A549 (cell line): Measurements from ENCODE around the gene SUMF1. TPM values are rescaled to one million over a fixed set of nuclear protein-coding genes. Genes with fewer than 3 reads are reported as not detected.

Source experiments
- ATAC-seq, 2 experiments: fragments of 200-7000 bp in 1 of 2; fragments of >200 bp in 1 of 2; cut with Nextera tagmentation in 1 of 2; cut with Tn5 transposase in 1 of 2; 3 replicates each; pipeline versions ENCODE4 v1.8.0 to v1.9.1; 2018 to 2020; ENCODE audit warnings: mild to moderate bottlenecking in 1 of 2, moderate library complexity in 1 of 2
- CTCF ChIA-PET: fragments of 300-600 bp; sonication (Branson Sonifier 250); formaldehyde crosslinking; extraction: SDS; loops from one replicate; lab custom pipeline; 2021; ENCODE audit warnings: antibody characterized with exemption, inconsistent platforms; lab: Yijun Ruan, JAX
- POLR2A ChIA-PET: fragments of 350-600 bp; formaldehyde crosslinking; extraction: SDS; loops from one replicate; lab custom pipeline; 2021; ENCODE audit warnings: antibody characterized with exemption, inconsistent platforms; lab: Yijun Ruan, JAX
- DNase-seq, 2 experiments: peaks; one replicate each; pipeline versions ENCODE4 v3.0.0 to v3.0.0-alpha.2; 2011 to 2016; ENCODE audit warnings: low read depth in 1 of 2, low spot score in 1 of 2
- FAIRE-seq: peaks from 2 replicates; lab custom pipeline; 2011; peaks lifted over from hg19 to GRCh38; lab: Jason Lieb, UNC
- H3K27ac ChIP-seq, 2 experiments: fragments of >200 bp; sonication (Bioruptor Twin); formaldehyde crosslinking; 3 replicates each; pipeline ENCODE4 v1.5.1; 2016 to 2017
- H3K4me1 ChIP-seq: fragments of >200 bp; sonication (Bioruptor Twin); formaldehyde crosslinking; 3 replicates; pipeline ENCODE4 v1.6.1; 2016
- H3K4me2 ChIP-seq: fragments of >200 bp; sonication (Bioruptor Twin); formaldehyde crosslinking; 3 replicates; pipeline ENCODE4 v1.6.1; 2016
- H3K4me3 ChIP-seq: fragments of >200 bp; sonication (Bioruptor Twin); formaldehyde crosslinking; 3 replicates; pipeline ENCODE4 v1.5.1; 2016
- H3K9me3 ChIP-seq: fragments of >200 bp; sonication (Bioruptor Twin); formaldehyde crosslinking; 3 replicates; pipeline ENCODE4 v1.6.1; 2016
- CBX8 ChIP-seq: fragments of 200-600 bp; sonication (generic); IDR thresholded peaks from 2 replicates; pipeline ENCODE4 v1.6.1; 2016
- CHD4 ChIP-seq: fragments of 200-600 bp; sonication (generic); IDR thresholded peaks from 2 replicates; pipeline ENCODE4 v1.6.1; 2016; ENCODE audit warnings: antibody characterized with exemption, mild to moderate bottlenecking, borderline replicate concordance
- FOSL2 ChIP-seq, 2 experiments: fragments of 450-650 bp in 1 of 2; fragments of >200 bp in 1 of 2; sonication (Bioruptor Twin) in 1 of 2; formaldehyde crosslinking; IDR thresholded peaks; 2 replicates each; pipeline versions ENCODE4 v1.5.0 to v1.6.1; 2016 to 2020; ENCODE audit warnings: mild to moderate bottlenecking in 1 of 2, moderate library complexity in 1 of 2
- GATA3 ChIP-seq: IDR thresholded peaks from 2 replicates; pipeline ENCODE4 v1.6.1; 2012; ENCODE audit warnings: borderline replicate concordance
- HOXA7 ChIP-seq: fragments of 250-450 bp; sonication (Bioruptor Pico); IDR thresholded peaks from 2 replicates; pipeline ENCODE4 v1.5.0; 2020; ENCODE audit warnings: mild to moderate bottlenecking, moderate library complexity
- JUN ChIP-seq, 2 experiments: fragments of >200 bp; sonication (Bioruptor Twin); formaldehyde crosslinking; IDR thresholded peaks; 2 replicates in 1 of 2; 3 replicates in 1 of 2; pipeline ENCODE4 v1.6.1; 2016 to 2017
- NPAS2 ChIP-seq: fragments of 250-450 bp; sonication (Bioruptor Pico); IDR thresholded peaks from 2 replicates; pipeline ENCODE4 v1.8.0; 2022; ENCODE audit warnings: mild to moderate bottlenecking, moderate library complexity, borderline replicate concordance
- POLR2A ChIP-seq: IDR thresholded peaks from 2 replicates; pipeline ENCODE4 v1.6.1; 2012; ENCODE audit warnings: mild to moderate bottlenecking, low read length
- POLR2AphosphoS2 ChIP-seq: conservative IDR thresholded peaks from 2 replicates; pipeline ENCODE4 v1.6.1; 2012; ENCODE audit warnings: low read length, improper control_type of control experiment, inconsistent platforms
- RAD21 ChIP-seq, 2 experiments: fragments of >200 bp in 1 of 2; sonication (Bioruptor Twin) in 1 of 2; formaldehyde crosslinking in 1 of 2; IDR thresholded peaks in 1 of 2; conservative IDR thresholded peaks in 1 of 2; 2 replicates in 1 of 2; 3 replicates in 1 of 2; pipeline ENCODE4 v1.6.1; 2012 to 2018; ENCODE audit warnings: inconsistent platforms in 1 of 2
- RCOR1 ChIP-seq: fragments of 150-350 bp; IDR thresholded peaks from 2 replicates; pipeline ENCODE4 v1.6.1; 2014; ENCODE audit warnings: antibody characterized with exemption, low read length, low read depth
- RNF2 ChIP-seq: fragments of 200-600 bp; sonication (generic); IDR thresholded peaks from 2 replicates; pipeline ENCODE4 v1.6.1; 2016; ENCODE audit warnings: low read depth, mild to moderate bottlenecking, antibody characterized with exemption, moderate library complexity, borderline replicate concordance
- ZC3H11A ChIP-seq: fragments of 450-650 bp; IDR thresholded peaks from 2 replicates; pipeline ENCODE4 v1.6.1; 2014; ENCODE audit warnings: antibody characterized with exemption, mild to moderate bottlenecking
- ZFP36 ChIP-seq: fragments of 450-650 bp; IDR thresholded peaks from 2 replicates; pipeline ENCODE4 v1.6.1; 2014; ENCODE audit warnings: borderline replicate concordance; ENCODE audit not compliant: partially characterized antibody
- ZNF302 ChIP-seq: fragments of 250-450 bp; sonication (Bioruptor Pico); IDR thresholded peaks from 2 replicates; pipeline ENCODE4 v1.9.0; 2021; ENCODE audit warnings: inconsistent platforms, mild to moderate bottlenecking, moderate library complexity
- WGBS: methylation state at CpG from one replicate; pipeline ENCODE4 v1.1.6; 2017; ENCODE audit errors: missing lambda C conversion rate; 5-methylcytosine and 5-hydroxymethylcytosine counted together
- polyA plus RNA-seq, 4 experiments: library from polyadenylated mRNA; depleted of rRNA in 3 of 4; stranded (reverse); fragments of >200 nt; fragmentation: RNase III in 1 of 4; extraction: RNeasy Plus Mini Kit Qiagen cat#74134 plus additional on column Dnase treatment in 1 of 4; gene quantifications; 2 replicates in 3 of 4; 3 replicates in 1 of 4; pipeline ENCODE4 v1.2.3, GENCODE V29; 2011 to 2017
- TF ChIP-seq, protein P1 (sequence below): fragments of 200-600 bp; sonication (generic); IDR thresholded peaks from 2 replicates; pipeline ENCODE4 v1.6.1; 2016; ENCODE audit warnings: antibody characterized with exemption, mild to moderate bottlenecking, moderate library complexity
- TF ChIP-seq, protein P2 (sequence below): fragments of >200 bp; sonication (Bioruptor Twin); formaldehyde crosslinking; IDR thresholded peaks from 3 replicates; pipeline ENCODE4 v1.5.1; 2016
- TF ChIP-seq, protein P3 (sequence below): fragments of 450-650 bp; IDR thresholded peaks from 2 replicates; pipeline ENCODE4 v1.6.1; 2014; ENCODE audit warnings: antibody characterized with exemption
- TF ChIP-seq, protein P4 (sequence below): fragments of 250-450 bp; sonication (Bioruptor Pico); IDR thresholded peaks from 2 replicates; pipeline ENCODE4 v1.5.0; 2021; ENCODE audit warnings: mild to moderate bottlenecking, moderate library complexity, borderline replicate concordance

SUMF1 gene
- polyA plus RNA-seq, 2 of the 4 experiments (the other 2 are of a cell fraction), result 20.9 to 25.4 TPM

DNA sequence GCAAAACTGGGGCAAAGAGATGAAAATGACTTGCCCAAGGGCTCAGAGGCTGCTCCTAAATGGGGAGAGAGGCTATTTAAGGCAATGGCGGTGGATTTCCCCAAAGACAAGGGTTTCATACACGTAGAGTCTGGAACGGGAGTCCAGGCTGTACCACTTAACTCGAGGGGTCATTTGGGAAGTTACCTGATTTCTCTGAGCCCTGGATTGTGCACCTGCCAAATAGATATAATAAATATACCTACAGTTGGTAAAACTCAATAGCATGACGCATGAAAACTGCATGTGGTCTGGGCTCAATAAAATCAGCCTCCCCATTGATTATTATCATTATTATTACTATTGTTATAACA, 24.8 kb upstream of the SUMF1 start:
- no peak for TF ChIP-seq RNF2
- DNase-seq (no peak), ATAC-seq (no peak), FAIRE-seq (no peak)
- ChIA-PET CTCF (interaction anchor here (1.1 to 1.5 kb wide), 3 partner anchors 9 to 142 kb away, joined by 3 to 4 read pairs (median 3); no protein-coding TSS in a partner anchor), POLR2A (interaction anchor here (1.0 to 3.2 kb wide), 2 partner anchors 23 to 30 kb away, joined by 3 to 52 read pairs; partner anchors contain the start of gene SUMF1)
- Histone ChIP-seq H3K4me3 (peak overlapping the region; percentile 71), H3K9me3 (no peaks in the 10 kb centered on the region), H3K4me1 (peaks cover 9% of the 10 kb centered on the region; the same call in 1 of the 3 replicates), H3K27ac (no peak overlapping the region), H3K4me2 (peak overlapping the region; percentile 96)
- WGBS, result 34% methylated on average over 5 of the region's 5 CpGs

DNA sequence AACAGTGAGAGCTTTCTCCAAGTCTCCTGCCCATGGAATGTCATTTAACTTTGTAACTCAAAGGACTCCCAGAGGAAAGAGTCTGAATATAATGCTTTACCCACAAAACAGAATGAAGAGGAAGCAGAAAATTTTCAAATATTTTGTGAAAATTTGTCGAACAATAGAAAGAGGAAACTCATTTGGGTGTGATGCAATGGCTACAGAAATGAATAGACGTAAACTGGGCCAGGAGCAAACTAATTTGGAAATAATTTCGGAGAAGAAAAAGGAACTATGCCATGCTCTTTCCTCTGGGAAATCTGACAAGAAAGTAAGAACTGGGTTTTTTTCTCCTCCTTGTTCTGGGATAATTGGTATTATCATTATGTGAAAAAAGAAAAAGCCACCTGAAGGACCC, 11.2 kb upstream of the SUMF1 start:
- DNase-seq (no peak), ATAC-seq (no peak)
- Histone ChIP-seq H3K4me3 (no peak overlapping the region), H3K27ac (no peak overlapping the region), H3K9me3 (no peaks in the 10 kb centered on the region), H3K4me1 (no peaks in the 10 kb centered on the region), H3K4me2 (no peak overlapping the region)
- ChIA-PET POLR2A (no interaction called here), CTCF (no interaction called here)
- TF ChIP-seq, protein P1, sequence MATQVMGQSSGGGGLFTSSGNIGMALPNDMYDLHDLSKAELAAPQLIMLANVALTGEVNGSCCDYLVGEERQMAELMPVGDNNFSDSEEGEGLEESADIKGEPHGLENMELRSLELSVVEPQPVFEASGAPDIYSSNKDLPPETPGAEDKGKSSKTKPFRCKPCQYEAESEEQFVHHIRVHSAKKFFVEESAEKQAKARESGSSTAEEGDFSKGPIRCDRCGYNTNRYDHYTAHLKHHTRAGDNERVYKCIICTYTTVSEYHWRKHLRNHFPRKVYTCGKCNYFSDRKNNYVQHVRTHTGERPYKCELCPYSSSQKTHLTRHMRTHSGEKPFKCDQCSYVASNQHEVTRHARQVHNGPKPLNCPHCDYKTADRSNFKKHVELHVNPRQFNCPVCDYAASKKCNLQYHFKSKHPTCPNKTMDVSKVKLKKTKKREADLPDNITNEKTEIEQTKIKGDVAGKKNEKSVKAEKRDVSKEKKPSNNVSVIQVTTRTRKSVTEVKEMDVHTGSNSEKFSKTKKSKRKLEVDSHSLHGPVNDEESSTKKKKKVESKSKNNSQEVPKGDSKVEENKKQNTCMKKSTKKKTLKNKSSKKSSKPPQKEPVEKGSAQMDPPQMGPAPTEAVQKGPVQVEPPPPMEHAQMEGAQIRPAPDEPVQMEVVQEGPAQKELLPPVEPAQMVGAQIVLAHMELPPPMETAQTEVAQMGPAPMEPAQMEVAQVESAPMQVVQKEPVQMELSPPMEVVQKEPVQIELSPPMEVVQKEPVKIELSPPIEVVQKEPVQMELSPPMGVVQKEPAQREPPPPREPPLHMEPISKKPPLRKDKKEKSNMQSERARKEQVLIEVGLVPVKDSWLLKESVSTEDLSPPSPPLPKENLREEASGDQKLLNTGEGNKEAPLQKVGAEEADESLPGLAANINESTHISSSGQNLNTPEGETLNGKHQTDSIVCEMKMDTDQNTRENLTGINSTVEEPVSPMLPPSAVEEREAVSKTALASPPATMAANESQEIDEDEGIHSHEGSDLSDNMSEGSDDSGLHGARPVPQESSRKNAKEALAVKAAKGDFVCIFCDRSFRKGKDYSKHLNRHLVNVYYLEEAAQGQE, result no peak
- TF ChIP-seq, protein P2, sequence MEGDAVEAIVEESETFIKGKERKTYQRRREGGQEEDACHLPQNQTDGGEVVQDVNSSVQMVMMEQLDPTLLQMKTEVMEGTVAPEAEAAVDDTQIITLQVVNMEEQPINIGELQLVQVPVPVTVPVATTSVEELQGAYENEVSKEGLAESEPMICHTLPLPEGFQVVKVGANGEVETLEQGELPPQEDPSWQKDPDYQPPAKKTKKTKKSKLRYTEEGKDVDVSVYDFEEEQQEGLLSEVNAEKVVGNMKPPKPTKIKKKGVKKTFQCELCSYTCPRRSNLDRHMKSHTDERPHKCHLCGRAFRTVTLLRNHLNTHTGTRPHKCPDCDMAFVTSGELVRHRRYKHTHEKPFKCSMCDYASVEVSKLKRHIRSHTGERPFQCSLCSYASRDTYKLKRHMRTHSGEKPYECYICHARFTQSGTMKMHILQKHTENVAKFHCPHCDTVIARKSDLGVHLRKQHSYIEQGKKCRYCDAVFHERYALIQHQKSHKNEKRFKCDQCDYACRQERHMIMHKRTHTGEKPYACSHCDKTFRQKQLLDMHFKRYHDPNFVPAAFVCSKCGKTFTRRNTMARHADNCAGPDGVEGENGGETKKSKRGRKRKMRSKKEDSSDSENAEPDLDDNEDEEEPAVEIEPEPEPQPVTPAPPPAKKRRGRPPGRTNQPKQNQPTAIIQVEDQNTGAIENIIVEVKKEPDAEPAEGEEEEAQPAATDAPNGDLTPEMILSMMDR, result no peak
- TF ChIP-seq CBX8 (no peak), ZC3H11A (no peak), ZNF302 (CRISPR knock-in tag) (no peak)
- TF ChIP-seq, all 56 proteins: peak for 0
- 27% methylated on average over 3 of the region's 3 CpGs for WGBS
- FAIRE-seq, result no peak

DNA sequence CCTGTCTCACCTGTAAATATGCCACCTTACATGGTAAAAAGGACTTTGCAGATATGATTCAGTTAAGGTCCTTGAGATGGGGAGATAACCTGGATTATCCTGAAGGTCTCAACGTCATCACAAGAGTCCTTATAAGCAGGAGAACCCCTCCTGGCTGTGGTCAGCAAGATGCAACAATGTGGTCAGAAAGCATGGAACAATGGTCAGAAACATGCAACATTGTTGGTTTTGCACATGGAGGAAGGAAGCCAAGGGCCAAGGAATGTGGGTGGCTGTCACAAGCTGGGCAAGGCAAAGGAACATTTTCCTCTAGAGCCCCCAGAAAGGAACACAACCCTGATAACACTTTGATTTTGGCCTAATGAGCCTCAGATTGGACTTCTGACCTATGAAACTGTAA, 9.4 kb upstream of the SUMF1 start:
- no peaks in the 10 kb centered on the region for H3K4me1 ChIP-seq
- DNase-seq, result no peak
- no peak overlapping the region for H3K4me2 ChIP-seq
- CTCF ChIA-PET, result interaction anchor here (0.9 kb wide), 1 partner anchor 125 kb away, joined by 5 read pairs; no protein-coding TSS in a partner anchor
- ATAC-seq, result no peak
- no peak for TF ChIP-seq JUN (IDR thresholded peaks at IDR 0.05)
- no peak for TF ChIP-seq RCOR1
- TF ChIP-seq, protein P2, result no peak
- TF ChIP-seq ZFP36, result no peak
- TF ChIP-seq RAD21 (conservative IDR thresholded peaks at IDR 0.05 in 1 of 2, IDR thresholded peaks at IDR 0.05 in 1 of 2), result no peak
- no peak for TF ChIP-seq POLR2A
- TF ChIP-seq CHD4, result no peak
- no peak for TF ChIP-seq NPAS2 (CRISPR knock-in tag)
- TF ChIP-seq FOSL2 (IDR thresholded peaks at IDR 0.05), result no peak
- TF ChIP-seq FOSL2 (CRISPR knock-in tag; IDR thresholded peaks at IDR 0.05), result no peak
- TF ChIP-seq, protein P3, sequence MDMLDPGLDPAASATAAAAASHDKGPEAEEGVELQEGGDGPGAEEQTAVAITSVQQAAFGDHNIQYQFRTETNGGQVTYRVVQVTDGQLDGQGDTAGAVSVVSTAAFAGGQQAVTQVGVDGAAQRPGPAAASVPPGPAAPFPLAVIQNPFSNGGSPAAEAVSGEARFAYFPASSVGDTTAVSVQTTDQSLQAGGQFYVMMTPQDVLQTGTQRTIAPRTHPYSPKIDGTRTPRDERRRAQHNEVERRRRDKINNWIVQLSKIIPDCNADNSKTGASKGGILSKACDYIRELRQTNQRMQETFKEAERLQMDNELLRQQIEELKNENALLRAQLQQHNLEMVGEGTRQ, result no peak
- TF ChIP-seq HOXA7 (CRISPR knock-in tag), result no peak
- no peak for TF ChIP-seq POLR2AphosphoS2
- TF ChIP-seq ZC3H11A, result no peak
- TF ChIP-seq GATA3, result no peak
- TF ChIP-seq, protein P4, sequence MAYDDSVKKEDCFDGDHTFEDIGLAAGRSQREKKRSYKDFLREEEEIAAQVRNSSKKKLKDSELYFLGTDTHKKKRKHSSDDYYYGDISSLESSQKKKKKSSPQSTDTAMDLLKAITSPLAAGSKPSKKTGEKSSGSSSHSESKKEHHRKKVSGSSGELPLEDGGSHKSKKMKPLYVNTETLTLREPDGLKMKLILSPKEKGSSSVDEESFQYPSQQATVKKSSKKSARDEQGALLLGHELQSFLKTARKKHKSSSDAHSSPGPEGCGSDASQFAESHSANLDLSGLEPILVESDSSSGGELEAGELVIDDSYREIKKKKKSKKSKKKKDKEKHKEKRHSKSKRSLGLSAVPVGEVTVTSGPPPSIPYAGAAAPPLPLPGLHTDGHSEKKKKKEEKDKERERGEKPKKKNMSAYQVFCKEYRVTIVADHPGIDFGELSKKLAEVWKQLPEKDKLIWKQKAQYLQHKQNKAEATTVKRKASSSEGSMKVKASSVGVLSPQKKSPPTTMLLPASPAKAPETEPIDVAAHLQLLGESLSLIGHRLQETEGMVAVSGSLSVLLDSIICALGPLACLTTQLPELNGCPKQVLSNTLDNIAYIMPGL (CRISPR knock-in tag), result no peak
- no peak overlapping the region for H3K4me3 ChIP-seq
- 4% methylated on average over 1 of the region's 1 CpG for WGBS
- POLR2A ChIA-PET, result no interaction called here
- H3K27ac ChIP-seq, result no peak overlapping the region
- H3K9me3 ChIP-seq, result no peaks in the 10 kb centered on the region
- no peak for FAIRE-seq
